IPS-NIHi11 (cell line): ENCODE data around the gene ANO7.
"Not testable (repeated sequence)": the region's sequence is repeated elsewhere in the genome, so short reads cannot be mapped to it uniquely, and the experiment has no call there.

ENCODE experiments used
- DNase-seq: peaks from one replicate; pipeline ENCODE4 v3.0.0; 2012; ENCODE audit warnings: mixed read lengths, low spot score

ANO7 gene

DNA sequence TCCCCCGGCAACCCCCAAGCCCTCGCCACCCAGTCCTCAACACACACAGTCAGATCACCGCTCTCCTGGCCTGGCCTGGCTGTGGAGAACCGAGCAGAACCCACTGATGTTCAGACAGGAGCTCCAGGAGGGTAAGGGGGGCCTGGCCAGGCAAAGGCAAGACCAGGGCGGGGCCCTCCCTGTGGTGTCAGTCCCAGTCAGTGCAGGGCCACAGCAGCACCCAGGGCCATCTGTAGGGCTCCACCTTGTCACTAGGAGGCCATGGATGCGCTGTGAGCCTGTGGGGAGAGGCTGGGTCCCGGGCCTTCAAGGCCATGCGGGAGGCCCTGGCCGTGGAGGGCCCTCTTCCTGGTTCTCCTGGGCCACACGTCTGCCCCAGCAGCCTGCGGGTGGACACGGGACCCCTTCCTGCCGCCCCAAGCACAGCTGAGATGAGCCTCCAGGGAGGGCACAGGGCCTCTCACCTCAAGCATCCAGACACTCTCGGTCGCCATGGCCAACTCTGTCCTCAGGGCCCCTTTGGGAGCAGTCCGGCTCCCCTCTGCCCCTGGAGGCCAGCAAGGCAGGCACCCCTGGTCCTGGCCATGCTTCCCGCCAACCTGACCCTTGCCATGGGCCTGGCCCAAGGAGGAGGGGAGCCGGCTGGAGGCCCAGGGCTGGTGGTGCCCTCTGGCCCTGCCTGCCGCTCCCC is 2.0 kb downstream of the ANO7 start:
- no peak for DNase-seq

DNA sequence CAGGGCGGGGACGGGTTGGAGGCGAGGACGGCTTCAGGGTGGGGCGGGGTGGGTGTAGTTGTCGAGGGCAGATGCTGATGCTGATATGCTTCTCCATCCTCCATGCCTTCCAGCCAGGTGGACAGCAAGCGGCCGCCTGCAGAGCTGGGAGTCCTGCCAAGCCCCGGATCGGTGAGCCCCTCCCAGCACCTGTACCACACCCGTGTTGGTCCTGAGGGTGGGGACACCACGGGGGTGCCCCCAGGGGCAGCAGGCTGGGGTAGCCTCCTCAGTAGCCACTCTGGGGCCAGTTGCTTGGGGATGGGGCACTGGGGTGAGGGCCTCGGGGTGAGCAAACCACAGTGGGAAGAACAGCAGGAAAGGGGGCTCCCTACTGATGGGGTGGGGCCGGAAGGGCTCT is 2.6 kb downstream of the ANO7 start:
- no peak for DNase-seq

GRCh38 chr2:241193271-241193670 is 4.8 kb downstream of the ANO7 start:
- peak; percentile 6 for DNase-seq

GRCh38 chr2:241194811-241195210 is 6.3 kb downstream of the ANO7 start:
- DNase-seq = peak; percentile 7

DNA sequence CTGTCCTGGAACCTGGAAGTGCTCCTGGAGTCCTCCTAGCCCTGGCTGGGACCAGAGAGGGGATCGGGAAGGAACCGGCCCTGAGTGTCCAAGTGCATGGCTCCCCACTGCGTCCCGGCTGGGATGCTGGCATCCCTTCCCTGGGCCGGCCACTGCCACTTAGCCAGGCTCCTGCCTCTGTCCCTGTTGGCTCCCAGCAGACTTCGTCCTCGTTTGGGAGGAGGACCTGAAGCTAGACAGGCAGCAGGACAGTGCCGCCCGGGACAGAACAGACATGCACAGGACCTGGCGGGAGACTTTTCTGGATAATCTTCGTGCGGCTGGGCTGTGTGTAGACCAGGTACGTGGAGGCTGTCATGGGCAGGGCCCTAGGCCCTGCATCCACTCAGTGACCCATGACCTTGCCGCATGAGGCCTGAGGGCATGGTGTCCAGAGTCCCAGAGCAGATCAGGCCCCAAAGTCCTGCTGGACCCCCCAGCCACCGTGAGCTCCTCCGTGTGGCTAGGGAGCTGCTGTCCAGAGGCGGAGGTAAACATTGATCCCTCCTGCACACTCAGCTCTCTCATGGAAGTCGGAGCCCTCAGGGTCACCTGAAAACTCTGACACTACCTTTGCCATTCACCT is 7.1 kb downstream of the ANO7 start:
- DNase-seq = peak; percentile 9

DNA sequence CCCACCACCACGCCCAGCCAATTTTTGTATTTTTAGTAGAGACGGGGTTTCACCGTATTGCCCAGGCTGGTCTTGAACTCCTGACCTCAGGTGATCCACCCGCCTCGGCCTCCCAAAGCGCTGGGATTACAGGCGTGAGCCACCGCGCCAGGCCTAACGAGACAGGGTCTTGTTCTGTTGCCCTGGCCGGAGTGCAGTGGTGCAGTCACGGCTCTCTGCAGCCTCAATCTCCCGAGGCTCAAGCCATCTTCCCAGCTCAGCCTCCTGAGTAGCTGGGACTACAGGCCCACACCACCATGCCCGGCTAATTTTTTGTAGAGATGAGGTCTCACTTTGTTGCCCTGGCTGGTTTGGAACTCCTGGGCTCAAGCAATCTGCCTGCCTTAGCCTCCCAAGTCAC is 8.8 kb downstream of the ANO7 start:
- DNase-seq = not testable (repeated sequence)

GRCh38 chr2:241197947-241198346 is 9.5 kb downstream of the ANO7 start:
- DNase-seq = no peak

GRCh38 chr2:241198381-241199279 is 10.2 kb downstream of the ANO7 start:
- DNase-seq = peak; percentile 27

DNA sequence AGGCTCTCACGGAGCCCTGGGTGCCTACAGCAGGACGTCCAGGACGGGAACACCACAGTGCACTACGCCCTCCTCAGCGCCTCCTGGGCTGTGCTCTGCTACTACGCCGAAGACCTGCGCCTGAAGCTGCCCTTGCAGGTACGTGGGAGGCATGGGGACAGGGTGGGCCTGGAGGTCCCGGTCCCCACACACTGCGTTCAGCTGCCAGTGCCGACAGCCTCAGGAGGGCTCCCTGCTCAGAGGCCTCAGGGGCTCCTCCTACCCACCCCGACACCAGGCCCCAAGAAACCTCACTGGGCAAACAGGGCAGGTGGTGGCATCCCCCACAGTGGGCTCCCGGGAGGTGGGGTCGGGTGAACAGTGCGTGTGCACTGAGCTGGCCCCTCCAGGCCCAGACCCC is 10.8 kb downstream of the ANO7 start:
- DNase-seq = peak; percentile 31

- peak; percentile 48 for DNase-seq
Observed at GRCh38 chr2:241199897-241200821, 11.7 kb downstream of the ANO7 start.

DNA sequence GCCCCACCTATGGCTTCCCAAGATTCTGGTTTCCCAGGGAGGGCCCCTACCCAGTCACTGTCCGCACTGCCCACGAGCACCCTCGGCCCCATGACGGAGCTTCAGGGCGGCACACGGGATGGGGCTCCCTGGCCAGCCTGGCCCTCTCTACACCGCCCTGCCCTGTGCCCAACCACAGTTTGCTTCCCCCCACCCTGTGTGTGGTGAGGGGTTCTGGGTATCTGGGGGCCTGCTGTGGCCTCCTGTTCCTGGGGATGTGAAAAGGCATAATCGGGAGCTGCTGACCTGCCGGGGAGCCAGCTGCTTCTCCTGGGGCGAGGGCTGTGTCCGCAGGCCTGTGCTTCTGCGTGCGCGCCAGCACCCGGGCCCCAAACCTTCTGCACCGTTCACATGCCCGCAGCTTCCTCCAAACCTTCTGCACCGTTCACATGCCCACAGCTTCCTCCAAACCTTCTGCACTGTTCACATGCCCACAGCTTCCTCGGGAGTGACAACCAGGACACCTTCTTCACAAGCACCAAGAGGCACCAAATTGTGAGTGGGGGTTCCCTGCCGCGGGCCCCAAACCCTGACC is 12.4 kb downstream of the ANO7 start:
- peak; percentile 11 for DNase-seq

DNA sequence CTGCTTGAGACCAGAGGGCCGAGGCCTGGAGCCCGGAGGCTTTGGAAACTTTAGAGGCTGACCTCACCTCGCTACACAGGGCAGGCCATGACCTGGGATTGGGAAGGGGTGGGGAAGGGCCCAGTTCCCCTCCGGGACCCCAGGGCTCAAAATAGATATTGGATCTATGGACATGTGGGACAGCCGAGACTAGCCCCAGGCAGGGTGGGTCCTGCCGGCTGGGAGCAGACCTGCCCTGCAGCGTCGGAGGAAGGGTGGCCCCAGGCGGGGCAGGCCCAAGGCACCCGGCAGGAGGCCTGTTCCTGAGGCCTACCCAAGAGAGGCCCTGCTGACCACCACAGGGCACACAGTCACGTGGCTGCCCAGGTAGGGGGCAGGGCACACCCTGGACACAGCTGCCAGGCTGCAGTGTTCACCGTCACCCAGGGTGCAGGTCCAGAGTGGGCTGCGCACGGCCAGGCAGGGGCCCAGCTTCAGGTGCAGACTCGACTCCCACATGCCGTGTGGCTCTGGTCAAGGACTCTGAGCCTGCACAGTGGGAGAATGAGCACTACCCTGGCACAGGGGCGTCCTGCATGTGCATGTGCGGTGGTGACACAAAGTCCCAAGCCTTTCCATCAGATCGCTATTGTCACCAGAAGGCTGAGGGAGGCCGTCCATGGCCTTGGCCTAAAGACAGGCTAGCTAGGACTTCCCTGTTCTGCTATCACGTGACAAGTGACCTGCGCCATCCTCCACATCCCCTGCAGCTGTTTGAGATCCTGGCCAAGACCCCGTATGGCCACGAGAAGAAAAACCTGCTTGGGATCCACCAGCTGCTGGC is 13.2 kb downstream of the ANO7 start:
- peak; percentile 23 for DNase-seq

- DNase-seq = peak; percentile 15
Observed at GRCh38 chr2:241202268-241202585, 13.8 kb downstream of the ANO7 start.

DNA sequence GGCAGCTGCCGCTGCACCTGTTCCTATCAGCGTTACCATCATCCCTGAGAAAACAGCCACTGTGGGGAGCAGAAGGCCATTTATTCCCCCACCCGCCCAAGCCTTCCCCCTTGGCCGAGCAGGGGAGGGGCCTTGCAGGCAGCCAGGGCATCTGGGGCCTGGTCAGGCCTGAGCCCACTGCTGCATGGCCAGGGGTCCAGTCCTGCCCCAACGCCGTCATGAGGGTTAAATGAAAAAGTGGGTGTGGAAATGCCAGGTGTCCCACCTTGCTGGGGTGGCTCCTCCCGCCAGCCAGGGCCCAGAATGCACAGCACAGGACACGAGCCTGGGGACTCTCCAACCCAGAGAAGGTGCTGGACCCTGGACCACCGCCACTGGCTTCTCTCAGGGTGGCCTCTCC is 14.2 kb downstream of the ANO7 start:
- DNase-seq = peak; percentile 7

- DNase-seq = no peak
Observed at GRCh38 chr2:241203218-241204009, 14.9 kb downstream of the ANO7 start.

GRCh38 chr2:241204010-241204384 is 15.5 kb downstream of the ANO7 start:
- DNase-seq = no peak

DNA sequence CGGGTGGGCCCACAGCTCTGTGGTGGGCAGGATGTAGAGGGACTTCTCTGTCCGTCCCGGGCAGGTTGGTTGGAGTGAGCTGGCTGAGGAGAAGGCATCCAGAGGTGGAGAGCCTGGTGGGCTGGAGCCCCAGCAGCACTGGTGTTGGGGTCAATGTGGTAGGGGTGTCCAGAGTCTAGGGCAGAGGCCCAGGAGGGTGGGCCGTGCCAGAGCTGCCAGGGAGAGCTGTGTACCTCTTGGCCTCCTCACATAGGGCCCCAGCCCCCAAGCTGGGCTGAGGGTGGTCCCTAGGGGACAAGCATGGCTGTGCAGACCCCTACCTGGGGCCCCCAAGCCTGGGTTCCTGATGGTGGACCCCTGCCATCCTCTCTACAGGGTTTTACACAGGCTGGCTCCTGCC is 16.0 kb downstream of the ANO7 start:
- DNase-seq = no peak

DNA sequence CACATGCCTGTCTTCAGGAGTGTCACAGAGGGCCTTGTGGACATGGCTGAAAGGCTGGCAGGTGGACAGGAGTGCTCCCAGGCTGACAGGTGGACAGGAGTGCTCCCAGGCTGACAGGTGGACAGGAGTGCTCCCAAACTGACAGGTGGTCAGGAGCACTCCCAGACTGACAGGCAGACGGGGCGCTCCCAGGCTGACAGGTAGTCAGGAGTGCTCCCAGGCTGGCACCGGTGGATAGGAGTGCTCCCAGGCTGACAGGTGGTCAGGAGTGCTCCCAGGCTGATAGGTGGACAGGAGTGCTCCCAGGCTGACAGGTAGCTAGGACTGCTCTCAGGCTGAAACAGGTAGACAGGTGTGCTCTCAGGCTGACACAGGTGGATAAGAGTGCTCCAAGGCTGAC is 16.6 kb downstream of the ANO7 start:
- no peak for DNase-seq

- DNase-seq = no peak
Observed at GRCh38 chr2:241207151-241207550, 18.7 kb downstream of the ANO7 start.

DNA sequence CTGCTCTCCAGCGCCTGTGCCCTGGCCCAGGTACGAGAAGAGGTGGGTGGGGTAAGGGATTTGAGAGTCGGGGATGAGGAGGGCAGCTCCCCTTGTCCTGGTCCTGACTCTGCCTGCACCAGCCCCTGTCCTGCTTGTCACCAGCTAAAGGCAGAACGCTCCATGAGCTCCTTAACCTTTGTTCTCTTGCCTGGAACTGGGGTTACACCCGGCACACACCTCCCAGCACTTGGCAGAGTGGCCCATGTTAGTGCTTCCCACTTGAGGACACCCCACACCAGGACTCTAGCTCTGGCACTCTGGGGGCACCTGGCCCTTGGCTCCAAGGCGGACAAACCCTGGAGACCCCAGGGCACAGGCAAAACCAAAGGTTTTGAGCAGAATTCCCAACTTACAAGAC is 19.2 kb downstream of the ANO7 start:
- DNase-seq = no peak
